A673 (cell line): ENCODE measurements around the gene TLR8. TPM values are rescaled to one million over a fixed set of nuclear protein-coding genes. Genes with fewer than 3 reads are reported as not detected.
"Not testable (repeated sequence)": the region's sequence is repeated elsewhere in the genome, so short reads cannot be mapped to it uniquely, and the experiment has no call there.

ENCODE experiments used
- BruUV-seq: library from RNA; stranded (reverse); fragments of 400-500 nt; replicated peaks from 2 replicates; lab custom pipeline; 2021; lab: Mats Ljungman, UMichigan
- CTCF ChIA-PET: fragments of 300-600 bp; sonication (Branson Sonifier 250); formaldehyde crosslinking; loops from one replicate; lab custom pipeline; 2022; ENCODE audit warnings: antibody characterized with exemption; lab: Charles Lee
- POLR2A ChIA-PET: fragments of 300-600 bp; sonication (Branson Sonifier 250); formaldehyde crosslinking; loops from one replicate; lab custom pipeline; 2022; ENCODE audit warnings: antibody characterized with exemption; ENCODE audit not compliant: low non-redundant PET; lab: Charles Lee
- DNase-seq: peaks from one replicate; pipeline ENCODE4 v3.0.0-alpha.2; 2015; ENCODE audit warnings: low spot score
- H3K27ac ChIP-seq: fragments of 200-600 bp; sonication (generic); 2 replicates; pipeline ENCODE4 v1.5.1; 2016; ENCODE audit warnings: mixed run types, low read depth, mild to moderate bottlenecking, mixed read lengths, antibody characterized with exemption, low read length; ENCODE audit not compliant: poor library complexity, severe bottlenecking
- H3K27me3 ChIP-seq: fragments of 200-600 bp; sonication (generic); replicated peaks from 2 replicates; pipeline ENCODE4 v1.6.1; 2017; ENCODE audit warnings: mixed run types, low read depth, mild to moderate bottlenecking, mixed read lengths, antibody characterized with exemption, low read length; ENCODE audit not compliant: insufficient read depth, poor library complexity
- H3K36me3 ChIP-seq: fragments of 200-600 bp; sonication (generic); 2 replicates; pipeline ENCODE4 v1.6.1; 2016; ENCODE audit warnings: mixed run types, mild to moderate bottlenecking, mixed read lengths, antibody characterized with exemption, low read length; ENCODE audit not compliant: insufficient read depth, poor library complexity, severe bottlenecking
- H3K4me1 ChIP-seq: fragments of 200-600 bp; sonication (generic); 2 replicates; pipeline ENCODE4 v1.6.1; 2017; ENCODE audit warnings: mixed run types, mild to moderate bottlenecking, mixed read lengths, antibody characterized with exemption, low read length; ENCODE audit not compliant: insufficient read depth, poor library complexity, severe bottlenecking
- H3K4me3 ChIP-seq: fragments of 200-600 bp; sonication (generic); 2 replicates; pipeline ENCODE4 v1.5.1; 2016; ENCODE audit warnings: low read depth, mixed run types, mild to moderate bottlenecking, mixed read lengths, low read length; ENCODE audit not compliant: poor library complexity, severe bottlenecking
- H3K9me3 ChIP-seq: fragments of 200-600 bp; sonication (generic); 2 replicates; pipeline ENCODE4 v1.6.1; 2016; ENCODE audit warnings: mixed run types, low read depth, mild to moderate bottlenecking, mixed read lengths, antibody characterized with exemption, low read length; ENCODE audit not compliant: poor library complexity, severe bottlenecking
- CTCF ChIP-seq: fragments of 300-800, 200-600 bp; sonication (generic); conservative IDR thresholded peaks from 2 replicates; pipeline ENCODE4 v1.5.1; 2017; ENCODE audit warnings: low read depth, mild to moderate bottlenecking, antibody characterized with exemption, low read length, moderate library complexity, mixed read lengths
- EZH2 ChIP-seq: fragments of 200-600 bp; sonication (generic); IDR thresholded peaks from 2 replicates; pipeline ENCODE4 v1.6.1; 2017; ENCODE audit warnings: borderline replicate concordance, low read depth, mild to moderate bottlenecking, mixed read lengths, antibody characterized with exemption, low read length; ENCODE audit not compliant: poor library complexity, severe bottlenecking
- intact Hi-C: fragments of 100-400 bp; cut with micrococcal nuclease; formaldehyde crosslinking; loops from one replicate; pipeline ENCODE4 v1.10.0; 2022; ENCODE audit not compliant: unreplicated experiment
- total RNA-seq: library from RNA; stranded (reverse); gene quantifications from 2 replicates; pipeline ENCODE4 v1.2.3, GENCODE V29; 2021

TLR8 gene
- total RNA-seq, 1 experiment from 2014 or later, result not detected

GRCh38 chrX:12962041-12962504 is 55.7 kb downstream of the TLR8 start:
- Histone ChIP-seq H3K27me3 (no peaks in the 10 kb centered on the region), H3K4me3 (no peak overlapping the region), H3K9me3 (no peaks in the 10 kb centered on the region), H3K36me3 (no peaks in the 10 kb centered on the region), H3K4me1 (no peaks in the 10 kb centered on the region), H3K27ac (no peak overlapping the region)
- ChIA-PET CTCF (no interaction called here), POLR2A (no interaction called here)
- no peak for TF ChIP-seq EZH2
- no peak for TF ChIP-seq CTCF
- DNase-seq, result no peak
- intact Hi-C loops, result no loop called here
- BruUV-seq, result no TSS peak

- H3K36me3 ChIP-seq, H3K27ac ChIP-seq, POLR2A ChIA-PET, DNase-seq, H3K4me3 ChIP-seq, intact Hi-C loops, H3K9me3 ChIP-seq, H3K27me3 ChIP-seq, CTCF ChIA-PET, BruUV-seq, H3K4me1 ChIP-seq: not testable (repeated sequence)
Observed at GRCh38 chrX:12963210-12963850, 56.9 kb downstream of the TLR8 start.

- peak; percentile 22 for DNase-seq
- CTCF ChIA-PET, result interaction anchor here (0.7 to 1.0 kb wide), 2 partner anchors 19 to 255 kb away, joined by 7 read pairs; no protein-coding TSS in a partner anchor
Observed at GRCh38 chrX:12965131-12965940, 58.9 kb downstream of the TLR8 start.

More at GRCh38 chrX:12965131-12965940, 58.9 kb downstream of the TLR8 start:
- POLR2A ChIA-PET, result no interaction called here
- Histone ChIP-seq H3K4me3 (no peak overlapping the region), H3K36me3 (no peaks in the 10 kb centered on the region), H3K9me3 (no peaks in the 10 kb centered on the region), H3K27ac (no peak overlapping the region), H3K4me1 (no peaks in the 10 kb centered on the region), H3K27me3 (no peaks in the 10 kb centered on the region)
- BruUV-seq, result no TSS peak
- intact Hi-C loops, result no loop called here
- TF ChIP-seq CTCF, result no peak
- TF ChIP-seq EZH2, result no peak
